Neural crest cell (in vitro differentiated cells): ENCODE results near the gene TTN. TPM values are rescaled to one million over a fixed set of nuclear protein-coding genes. Genes with fewer than 3 reads are reported as not detected.

Experiments
- DNase-seq: peaks from one replicate; pipeline ENCODE4 v3.0.0; 2021; ENCODE audit warnings: low read depth, mixed read lengths, low spot score
- H3K27ac Mint-ChIP-seq: one replicate; pipeline ENCODE4 v1.8.0; 2021; ENCODE audit warnings: mild to moderate bottlenecking, mixed read lengths; ENCODE audit not compliant: unreplicated experiment
- H3K27me3 Mint-ChIP-seq: 2 replicates; pipeline ENCODE4 v1.8.0; 2021; ENCODE audit warnings: low read depth, mild to moderate bottlenecking, mixed read lengths
- H3K36me3 Mint-ChIP-seq: 2 replicates; pipeline ENCODE4 v1.8.0; 2021; ENCODE audit warnings: low read depth, mild to moderate bottlenecking, mixed read lengths
- H3K4me1 Mint-ChIP-seq: 2 replicates; pipeline ENCODE4 v1.8.0; 2021; ENCODE audit warnings: mixed read lengths
- H3K4me3 Mint-ChIP-seq: one replicate; pipeline ENCODE4 v1.8.0; 2021; ENCODE audit warnings: mild to moderate bottlenecking, mixed read lengths
- H3K9me3 Mint-ChIP-seq: 2 replicates; pipeline ENCODE4 v1.8.0; 2021; ENCODE audit warnings: mixed read lengths
- CTCF ChIP-seq: fragments of 200-600 bp; sonication (generic); conservative IDR thresholded peaks from 2 replicates; pipeline ENCODE4 v1.5.0; 2021; ENCODE audit warnings: antibody characterized with exemption, mild to moderate bottlenecking
- total RNA-seq: library from RNA; stranded (reverse); gene quantifications from 2 replicates; pipeline ENCODE4 v1.2.1, GENCODE V29; 2021

Gene TTN
- total RNA-seq, 1 donor from 2014 or later: under 0.01 TPM

- no peak for TF ChIP-seq CTCF
- H3K27me3 Mint-ChIP-seq: no peaks in the 10 kb centered on the region
- peak overlapping the region; percentile 81 for H3K27ac Mint-ChIP-seq
- H3K9me3 Mint-ChIP-seq: peaks cover 7% of the 10 kb centered on the region
- no peak for DNase-seq
- peak overlapping the region; percentile 54 for H3K4me3 Mint-ChIP-seq
- H3K36me3 Mint-ChIP-seq: peaks cover 23% of the 10 kb centered on the region
- peaks cover 23% of the 10 kb centered on the region for H3K4me1 Mint-ChIP-seq
Observed at GRCh38 chr2:178512484-178512883, 294.7 kb downstream of the TTN start.

DNA sequence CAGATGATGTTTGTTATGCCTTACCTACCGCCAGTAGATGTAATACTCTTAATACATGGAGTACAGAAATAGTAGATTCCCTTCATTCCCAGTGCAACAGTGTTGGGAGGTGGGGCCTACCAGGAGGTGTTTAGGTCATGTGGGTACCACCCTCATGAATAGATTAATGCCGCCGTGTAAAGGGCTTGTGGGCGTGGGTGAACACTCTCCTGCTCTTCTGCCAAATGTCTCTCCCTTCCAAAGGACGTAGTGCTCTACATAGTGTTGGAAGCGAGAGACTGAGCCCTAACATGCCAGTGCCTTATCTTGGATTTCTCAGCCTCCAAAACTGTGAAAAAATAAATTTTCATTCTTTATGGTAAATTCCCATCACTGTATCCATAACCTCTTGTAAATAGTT, 296.8 kb downstream of the TTN start:
- H3K27ac Mint-ChIP-seq: no peak overlapping the region
- H3K36me3 Mint-ChIP-seq: peaks cover 23% of the 10 kb centered on the region
- no peak overlapping the region for H3K4me3 Mint-ChIP-seq
- TF ChIP-seq CTCF: no peak
- peaks cover 23% of the 10 kb centered on the region for H3K4me1 Mint-ChIP-seq
- H3K27me3 Mint-ChIP-seq: no peaks in the 10 kb centered on the region
- H3K9me3 Mint-ChIP-seq: peaks cover 7% of the 10 kb centered on the region
- no peak for DNase-seq

GRCh38 chr2:178508646-178509045, 298.6 kb downstream of the TTN start:
- no peak for TF ChIP-seq CTCF
- Mint-ChIP-seq H3K4me1 (peaks cover 18% of the 10 kb centered on the region), H3K27me3 (no peaks in the 10 kb centered on the region), H3K36me3 (peaks cover 13% of the 10 kb centered on the region), H3K4me3 (no peak overlapping the region), H3K9me3 (peaks cover 5% of the 10 kb centered on the region), H3K27ac (no peak overlapping the region)
- no peak for DNase-seq

DNA sequence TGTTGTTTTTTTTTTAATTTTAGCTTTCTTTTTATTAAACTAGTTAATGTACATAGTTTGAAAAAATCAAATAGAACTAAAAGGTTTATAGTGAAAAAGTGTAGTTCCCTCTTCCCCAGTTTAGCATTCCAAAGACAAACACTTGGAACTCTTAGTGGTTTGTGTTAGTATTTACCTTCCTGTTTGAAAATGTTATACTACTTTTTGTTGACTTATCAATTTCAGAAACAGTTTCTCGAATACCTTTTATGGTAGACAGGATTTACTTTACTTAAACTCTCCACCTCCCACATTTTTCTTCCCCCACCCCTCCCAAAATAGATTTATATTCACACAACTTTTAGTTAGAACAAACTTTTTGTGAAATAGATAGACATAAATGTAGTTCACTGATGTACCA, 300.3 kb downstream of the TTN start:
- no peak overlapping the region for H3K27ac Mint-ChIP-seq
- H3K36me3 Mint-ChIP-seq: peaks cover 8% of the 10 kb centered on the region
- no peaks in the 10 kb centered on the region for H3K9me3 Mint-ChIP-seq
- no peaks in the 10 kb centered on the region for H3K27me3 Mint-ChIP-seq
- H3K4me3 Mint-ChIP-seq: no peak overlapping the region
- no peak for TF ChIP-seq CTCF
- no peak for DNase-seq
- peaks cover 4% of the 10 kb centered on the region for H3K4me1 Mint-ChIP-seq

GRCh38 chr2:178506524-178506923, 300.7 kb downstream of the TTN start:
- TF ChIP-seq CTCF: no peak
- Mint-ChIP-seq H3K9me3 (no peaks in the 10 kb centered on the region), H3K27ac (no peak overlapping the region), H3K4me3 (no peak overlapping the region), H3K4me1 (peaks cover 1% of the 10 kb centered on the region), H3K27me3 (no peaks in the 10 kb centered on the region), H3K36me3 (peaks cover 8% of the 10 kb centered on the region)
- no peak for DNase-seq

GRCh38 chr2:178506101-178506500, 301.1 kb downstream of the TTN start:
- no peak overlapping the region for H3K4me3 Mint-ChIP-seq
- no peaks in the 10 kb centered on the region for H3K4me1 Mint-ChIP-seq
- H3K27me3 Mint-ChIP-seq: no peaks in the 10 kb centered on the region
- TF ChIP-seq CTCF: no peak
- H3K9me3 Mint-ChIP-seq: no peaks in the 10 kb centered on the region
- no peak for DNase-seq
- peaks cover 8% of the 10 kb centered on the region for H3K36me3 Mint-ChIP-seq
- H3K27ac Mint-ChIP-seq: no peak overlapping the region
